HAP-1 (cell line): Measurements from ENCODE around the gene FOXP4.

Experiments used
- DNase-seq, 2 experiments: peaks; one replicate each; pipeline ENCODE4 v3.0.0-alpha.2; 2016 to 2020; ENCODE audit warnings: low spot score in 2 of 2
- H3K27me3 ChIP-seq: fragments of 250-450 bp; sonication (Bioruptor Pico); 2 replicates; pipeline ENCODE4 v1.5.1; 2020; ENCODE audit warnings: low read depth, mild to moderate bottlenecking, moderate library complexity
- H3K36me3 ChIP-seq: fragments of 250-450 bp; sonication (Bioruptor Pico); replicated peaks from 2 replicates; pipeline ENCODE4 v1.5.1; 2020; ENCODE audit warnings: mild to moderate bottlenecking
- H3K4me1 ChIP-seq: fragments of 250-450 bp; sonication (Bioruptor Pico); 2 replicates; pipeline ENCODE4 v1.5.1; 2020; ENCODE audit warnings: mild to moderate bottlenecking
- H3K4me3 ChIP-seq: fragments of 250-450 bp; sonication (Bioruptor Pico); 2 replicates; pipeline ENCODE4 v1.5.1; 2020; ENCODE audit warnings: mild to moderate bottlenecking, moderate library complexity
- H3K9me3 ChIP-seq: fragments of 250-450 bp; sonication (Bioruptor Pico); 2 replicates; pipeline ENCODE4 v1.5.1; 2020; ENCODE audit warnings: mild to moderate bottlenecking, moderate library complexity
- in situ Hi-C: fragments of 300-500 bp; cut with MboI; formaldehyde crosslinking; loops from 3 replicates; pipeline ENCODE4 v1.14.3; 2020; ENCODE audit warnings: low sequenced_read_pairs, inconsistent platforms, mixed read lengths

FOXP4 gene

DNA sequence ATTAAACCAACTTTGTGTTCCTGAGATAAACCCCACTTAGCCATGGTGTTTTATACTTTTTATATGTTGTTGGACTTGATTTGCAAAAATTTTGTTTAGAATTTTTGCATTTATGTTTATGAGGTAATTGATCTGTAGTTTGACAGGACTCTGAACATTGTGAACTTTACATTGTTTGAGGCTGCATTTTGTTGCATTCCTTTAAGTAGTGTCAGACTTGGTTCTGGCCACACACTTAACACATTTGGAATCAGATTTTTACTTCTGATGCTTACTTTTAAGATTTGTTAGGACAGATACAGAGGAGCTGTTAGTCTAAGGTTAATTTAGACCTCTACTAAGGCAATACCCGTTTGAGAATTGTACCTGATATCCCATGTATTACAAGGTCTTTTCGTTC lies 75.6 kb downstream of the FOXP4 start:
- no peak for DNase-seq
- in situ Hi-C loops: no loop called here
- Histone ChIP-seq H3K27me3 (no peaks in the 10 kb centered on the region), H3K4me3 (no peak overlapping the region), H3K36me3 (no peaks in the 10 kb centered on the region), H3K4me1 (peaks cover 5% of the 10 kb centered on the region; the same call in 1 of the 2 replicates), H3K9me3 (no peaks in the 10 kb centered on the region; the same call in 1 of the 2 replicates)

GRCh38 chr6:41622206-41622988 lies 76.2 kb downstream of the FOXP4 start:
- peak; percentile 3 to 33 for DNase-seq
- no peak overlapping the region for H3K4me3 ChIP-seq
- H3K4me1 ChIP-seq: peaks cover 5% of the 10 kb centered on the region; the same call in 1 of the 2 replicates
- H3K27me3 ChIP-seq: no peaks in the 10 kb centered on the region
- no peaks in the 10 kb centered on the region for H3K36me3 ChIP-seq
- H3K9me3 ChIP-seq: no peaks in the 10 kb centered on the region; the same call in 1 of the 2 replicates
- in situ Hi-C loops: no loop called here

DNA sequence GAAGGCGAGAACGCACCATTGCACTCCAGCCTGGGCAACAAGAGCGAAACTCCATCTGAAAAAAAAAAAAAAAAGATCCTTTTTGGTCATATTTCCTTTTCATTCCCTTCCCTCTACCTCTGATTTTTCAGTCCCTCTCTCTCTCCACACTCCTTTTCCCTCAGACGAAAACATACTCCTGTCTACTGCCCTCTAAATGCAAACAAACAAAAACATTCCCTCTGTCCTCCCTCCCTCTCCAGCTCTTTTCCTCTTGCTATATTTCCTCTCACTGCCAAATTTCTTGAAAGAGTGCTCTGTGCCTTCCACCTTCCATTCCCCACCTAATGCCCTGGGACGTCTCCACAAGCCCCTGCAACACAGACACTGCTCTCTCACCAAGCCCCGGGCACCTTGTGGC lies 77.1 kb downstream of the FOXP4 start:
- no peak for DNase-seq
- Histone ChIP-seq H3K36me3 (no peaks in the 10 kb centered on the region), H3K4me3 (no peak overlapping the region), H3K9me3 (no peaks in the 10 kb centered on the region; the same call in 1 of the 2 replicates), H3K4me1 (peaks cover 5% of the 10 kb centered on the region; the same call in 1 of the 2 replicates), H3K27me3 (no peaks in the 10 kb centered on the region)
- in situ Hi-C loops: no loop called here

- Histone ChIP-seq H3K36me3 (no peaks in the 10 kb centered on the region), H3K4me3 (no peak overlapping the region), H3K9me3 (no peaks in the 10 kb centered on the region; the same call in 1 of the 2 replicates), H3K4me1 (peaks cover 5% of the 10 kb centered on the region; the same call in 1 of the 2 replicates), H3K27me3 (no peaks in the 10 kb centered on the region)
- no peak for DNase-seq
- in situ Hi-C loops: no loop called here
Observed at GRCh38 chr6:41624621-41625380, 78.6 kb downstream of the FOXP4 start.

- H3K4me1 ChIP-seq: peaks cover 5% of the 10 kb centered on the region; the same call in 1 of the 2 replicates
- DNase-seq: no peak
- H3K27me3 ChIP-seq: no peaks in the 10 kb centered on the region
- no peaks in the 10 kb centered on the region; the same call in 1 of the 2 replicates for H3K9me3 ChIP-seq
- no peak overlapping the region for H3K4me3 ChIP-seq
- H3K36me3 ChIP-seq: no peaks in the 10 kb centered on the region
- in situ Hi-C loops: no loop called here
Observed at GRCh38 chr6:41625442-41625841, 79.3 kb downstream of the FOXP4 start.

GRCh38 chr6:41626022-41626421 lies 79.8 kb downstream of the FOXP4 start:
- H3K4me1 ChIP-seq: peaks cover 5% of the 10 kb centered on the region; the same call in 1 of the 2 replicates
- no peaks in the 10 kb centered on the region; the same call in 1 of the 2 replicates for H3K9me3 ChIP-seq
- H3K36me3 ChIP-seq: no peaks in the 10 kb centered on the region
- H3K4me3 ChIP-seq: no peak overlapping the region
- H3K27me3 ChIP-seq: no peaks in the 10 kb centered on the region
- in situ Hi-C loops: no loop called here
- no peak for DNase-seq

GRCh38 chr6:41626917-41627316 lies 80.7 kb downstream of the FOXP4 start:
- no peaks in the 10 kb centered on the region; the same call in 1 of the 2 replicates for H3K27me3 ChIP-seq
- peaks cover 5% of the 10 kb centered on the region; the same call in 1 of the 2 replicates for H3K4me1 ChIP-seq
- in situ Hi-C loops: no loop called here
- H3K9me3 ChIP-seq: no peaks in the 10 kb centered on the region
- no peak overlapping the region for H3K4me3 ChIP-seq
- no peak for DNase-seq
- H3K36me3 ChIP-seq: no peaks in the 10 kb centered on the region

DNA sequence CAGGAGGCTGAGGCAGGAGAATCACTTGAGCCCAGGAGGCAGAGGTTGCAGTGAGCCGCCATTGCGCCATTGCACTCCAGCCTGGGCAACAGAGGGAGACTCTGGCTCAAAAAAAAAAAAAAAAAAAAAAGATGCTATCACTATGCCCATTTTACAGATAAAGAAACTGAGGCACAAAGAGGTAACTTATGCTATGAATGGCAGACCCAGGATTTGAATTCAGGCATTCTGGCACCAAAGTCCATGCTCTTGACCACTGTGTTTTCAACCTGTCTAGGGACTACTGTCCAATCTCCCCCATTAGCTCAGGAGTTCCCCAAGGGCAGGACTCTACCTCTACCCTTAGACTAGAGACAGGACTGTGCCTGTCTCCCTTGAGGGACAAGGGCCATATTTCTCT lies 82.9 kb downstream of the FOXP4 start:
- in situ Hi-C loops: no loop called here

DNA sequence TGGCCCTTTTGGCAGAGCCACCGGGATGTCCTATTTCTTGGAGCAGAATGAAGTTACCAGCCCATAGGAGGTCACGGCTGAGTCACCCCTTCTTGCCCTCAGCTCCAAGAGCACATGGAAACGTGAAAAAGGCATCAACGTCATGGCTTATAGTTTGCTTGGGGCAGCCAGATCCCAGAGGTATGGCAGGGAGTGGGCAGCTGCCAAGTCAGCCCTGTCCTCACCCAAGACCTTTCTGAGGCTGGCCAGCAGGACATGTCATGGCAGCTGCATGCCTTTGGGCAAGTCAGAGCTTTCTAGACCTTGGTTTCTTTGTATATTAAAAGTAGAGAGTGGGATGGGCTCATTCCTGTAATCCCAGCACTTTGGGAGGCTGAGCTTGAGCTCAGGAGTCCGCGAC lies 83.9 kb downstream of the FOXP4 start:
- Histone ChIP-seq H3K27me3 (peaks cover 7% of the 10 kb centered on the region), H3K4me3 (no peak overlapping the region), H3K4me1 (no peaks in the 10 kb centered on the region), H3K36me3 (no peaks in the 10 kb centered on the region), H3K9me3 (no peaks in the 10 kb centered on the region)
- in situ Hi-C loops: no loop called here
- no peak for DNase-seq

More for the DNA sequence above, 82.9 kb downstream of the FOXP4 start:
- H3K9me3 ChIP-seq: no peaks in the 10 kb centered on the region
- no peaks in the 10 kb centered on the region for H3K4me1 ChIP-seq
- peaks cover 7% of the 10 kb centered on the region for H3K27me3 ChIP-seq
- H3K4me3 ChIP-seq: no peak overlapping the region
- H3K36me3 ChIP-seq: no peaks in the 10 kb centered on the region
- no peak for DNase-seq

- H3K9me3 ChIP-seq: no peaks in the 10 kb centered on the region
- H3K4me1 ChIP-seq: no peaks in the 10 kb centered on the region
Observed at GRCh38 chr6:41630946-41631345, 84.8 kb downstream of the FOXP4 start.

GRCh38 chr6:41633056-41633634 lies 87.0 kb downstream of the FOXP4 start:
- Histone ChIP-seq H3K36me3 (no peaks in the 10 kb centered on the region), H3K4me1 (peaks cover 4% of the 10 kb centered on the region), H3K9me3 (no peaks in the 10 kb centered on the region), H3K27me3 (peaks cover 7% of the 10 kb centered on the region), H3K4me3 (no peak overlapping the region)
- no peak for DNase-seq
- in situ Hi-C loops: no loop called here

More at GRCh38 chr6:41630946-41631345, 84.8 kb downstream of the FOXP4 start:
- in situ Hi-C loops: no loop called here
- Histone ChIP-seq H3K27me3 (peaks cover 7% of the 10 kb centered on the region), H3K4me3 (no peak overlapping the region), H3K36me3 (no peaks in the 10 kb centered on the region)
- DNase-seq: no peak

GRCh38 chr6:41634657-41635056 lies 88.5 kb downstream of the FOXP4 start:
- Histone ChIP-seq H3K4me3 (no peak overlapping the region), H3K36me3 (no peaks in the 10 kb centered on the region), H3K27me3 (peaks cover 7% of the 10 kb centered on the region), H3K9me3 (no peaks in the 10 kb centered on the region), H3K4me1 (peaks cover 4% of the 10 kb centered on the region)
- in situ Hi-C loops: no loop called here
- peak in 1 of 2 experiments; percentile 26 for DNase-seq

DNA sequence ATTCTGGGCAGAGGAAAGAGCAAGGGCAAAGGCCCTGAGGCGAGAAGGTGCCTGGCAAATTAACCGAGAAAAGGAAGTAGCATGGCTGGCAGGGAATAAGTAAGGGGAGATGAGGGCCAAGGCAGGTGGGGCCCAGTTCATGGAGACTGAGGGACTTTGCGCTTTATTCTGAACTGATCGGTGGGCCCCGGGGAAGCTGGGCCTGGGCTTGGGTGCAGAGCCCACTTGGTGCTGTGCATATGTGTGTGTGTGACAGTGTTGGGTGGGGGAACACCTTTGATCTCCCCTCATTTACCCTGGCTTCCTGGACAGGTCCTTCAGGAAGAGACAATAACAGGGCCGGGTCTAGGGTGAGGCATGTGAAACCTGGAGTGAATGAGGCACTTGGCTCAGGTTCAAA lies 89.2 kb downstream of the FOXP4 start:
- H3K4me1 ChIP-seq: peaks cover 4% of the 10 kb centered on the region
- no peaks in the 10 kb centered on the region for H3K36me3 ChIP-seq
- H3K27me3 ChIP-seq: peaks cover 7% of the 10 kb centered on the region
- in situ Hi-C loops: no loop called here
- no peaks in the 10 kb centered on the region for H3K9me3 ChIP-seq
- H3K4me3 ChIP-seq: no peak overlapping the region
- DNase-seq: no peak

- H3K36me3 ChIP-seq: no peaks in the 10 kb centered on the region
- H3K27me3 ChIP-seq: peaks cover 7% of the 10 kb centered on the region
- H3K9me3 ChIP-seq: no peaks in the 10 kb centered on the region
- H3K4me1 ChIP-seq: peaks cover 4% of the 10 kb centered on the region
- no peak overlapping the region for H3K4me3 ChIP-seq
- in situ Hi-C loops: no loop called here
- DNase-seq: no peak
Observed at GRCh38 chr6:41636833-41637193, 90.6 kb downstream of the FOXP4 start.
